Measurements from ENCODE around the gene CALM1.

The CALM1 gene

DNA sequence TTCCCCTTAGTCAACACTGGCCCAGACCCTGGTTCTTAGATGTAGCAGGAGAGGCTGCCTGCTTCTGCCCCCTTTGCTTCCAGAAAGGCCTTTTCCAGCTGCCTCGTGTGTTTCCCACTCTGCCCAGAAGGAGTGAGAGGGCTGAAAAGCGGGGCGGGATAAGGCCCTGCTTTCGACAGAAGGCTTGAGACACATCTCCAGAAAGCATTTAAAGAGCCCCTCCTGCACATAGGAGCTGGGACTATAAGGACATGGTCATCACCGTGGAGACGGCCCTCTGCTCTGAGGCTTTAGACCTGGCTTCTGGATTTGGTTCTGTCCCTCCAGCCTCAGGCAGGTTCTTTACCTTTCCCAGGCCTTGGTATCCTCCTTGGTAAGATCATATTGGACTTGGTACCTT is 11.9 kb downstream of the CALM1 start:
- no peak for DNase-seq (ENCODE audit: low read depth in 2 of 2)

GRCh38 chr14:90409209-90409730 is 12.4 kb downstream of the CALM1 start:
- DNase-seq (ENCODE audit: low read depth in 2 of 2) = peak; percentile 90

DNA sequence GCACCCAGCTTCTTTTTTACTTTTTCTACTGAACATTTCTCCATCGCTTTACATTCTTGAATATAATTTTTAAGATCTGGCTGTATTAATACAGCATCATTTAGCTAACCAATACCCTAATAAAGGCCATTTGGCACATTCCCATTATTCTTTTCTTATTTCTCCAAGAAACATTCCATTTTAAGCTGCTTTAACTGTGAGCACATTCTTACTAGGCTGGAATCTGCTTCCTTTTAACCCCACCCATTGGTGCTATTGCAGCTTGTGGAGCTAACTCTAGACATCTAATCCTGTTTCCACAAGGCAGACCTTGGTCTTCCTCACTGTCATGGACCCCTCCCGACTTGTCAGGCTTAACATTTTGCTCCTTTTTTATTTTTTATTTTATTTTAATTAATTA is 15.2 kb downstream of the CALM1 start:
- no peak for DNase-seq (ENCODE audit: low read depth in 2 of 2)

- no peak for DNase-seq (ENCODE audit: low read depth in 2 of 2)
Measured at GRCh38 chr14:90416720-90417119, 19.9 kb downstream of the CALM1 start.

GRCh38 chr14:90418053-90418452 is 21.2 kb downstream of the CALM1 start:
- DNase-seq (ENCODE audit: low read depth in 2 of 2) = no peak

- peak; percentile 86 to 88 for DNase-seq (ENCODE audit: low read depth in 2 of 2)
Measured at GRCh38 chr14:90419200-90419599, 22.4 kb downstream of the CALM1 start.

- no peak for DNase-seq (ENCODE audit: low read depth in 2 of 2)
Measured at GRCh38 chr14:90421001-90421631, 24.3 kb downstream of the CALM1 start.

- DNase-seq (ENCODE audit: low read depth in 2 of 2) = no peak
Measured at GRCh38 chr14:90421632-90422020, 24.8 kb downstream of the CALM1 start.

DNA sequence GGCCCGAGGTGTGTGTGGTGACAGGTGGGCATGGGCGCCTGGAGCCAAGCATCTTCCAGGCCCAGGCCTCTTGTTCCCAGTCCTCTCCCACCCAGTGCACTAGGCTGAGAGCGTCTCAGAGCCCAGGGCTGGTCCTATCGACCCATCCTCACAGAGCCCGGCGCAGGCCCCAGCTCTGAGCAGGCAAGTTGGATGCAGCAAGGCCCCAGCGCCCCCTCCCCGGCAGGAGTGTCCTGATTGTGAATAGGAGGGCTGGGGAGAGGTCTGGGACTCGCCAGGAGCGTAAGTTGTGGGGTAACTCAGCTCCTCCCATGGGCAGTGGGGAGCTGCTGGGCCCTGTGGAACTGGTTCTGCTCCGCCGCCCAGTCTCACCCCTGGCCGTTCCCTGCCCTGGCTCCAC is 26.3 kb downstream of the CALM1 start:
- no peak for DNase-seq (ENCODE audit: low read depth in 2 of 2)

- DNase-seq (ENCODE audit: low read depth in 2 of 2) = no peak
Measured at GRCh38 chr14:90424075-90424474, 27.2 kb downstream of the CALM1 start.

DNA sequence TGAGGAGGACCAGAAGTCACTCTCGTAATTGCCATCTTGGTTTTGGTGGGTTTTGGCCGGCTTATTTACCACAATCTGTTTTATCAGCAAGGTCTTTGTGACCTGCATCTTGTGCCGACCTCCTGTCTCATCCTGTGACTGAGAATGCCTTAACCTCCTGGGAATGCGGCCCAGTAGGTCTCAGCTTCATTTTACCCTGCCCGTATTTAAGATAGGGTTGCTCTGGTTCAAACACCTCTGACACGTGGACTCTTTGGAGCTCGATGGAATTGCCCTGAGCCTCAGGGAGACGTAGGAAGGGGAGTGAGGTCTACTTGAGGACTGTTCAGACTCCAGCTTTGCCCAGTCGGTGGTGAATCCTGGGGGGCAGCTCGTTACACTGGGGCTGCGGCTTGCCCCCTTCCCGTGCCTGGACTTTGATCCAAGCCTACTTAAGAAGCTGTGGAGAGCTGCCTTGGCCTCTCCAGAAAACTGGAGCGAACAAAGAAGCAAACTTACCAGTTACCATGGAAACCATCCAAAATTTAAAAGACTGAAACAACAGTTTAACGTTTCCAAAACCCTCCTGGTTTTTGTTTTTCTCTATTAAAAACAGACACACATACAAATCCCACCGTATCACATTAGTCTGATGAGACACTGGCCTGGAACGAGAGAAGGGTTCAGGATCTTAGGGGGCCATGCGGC is 28.0 kb downstream of the CALM1 start:
- DNase-seq (ENCODE audit: low read depth in 2 of 2) = no peak

DNA sequence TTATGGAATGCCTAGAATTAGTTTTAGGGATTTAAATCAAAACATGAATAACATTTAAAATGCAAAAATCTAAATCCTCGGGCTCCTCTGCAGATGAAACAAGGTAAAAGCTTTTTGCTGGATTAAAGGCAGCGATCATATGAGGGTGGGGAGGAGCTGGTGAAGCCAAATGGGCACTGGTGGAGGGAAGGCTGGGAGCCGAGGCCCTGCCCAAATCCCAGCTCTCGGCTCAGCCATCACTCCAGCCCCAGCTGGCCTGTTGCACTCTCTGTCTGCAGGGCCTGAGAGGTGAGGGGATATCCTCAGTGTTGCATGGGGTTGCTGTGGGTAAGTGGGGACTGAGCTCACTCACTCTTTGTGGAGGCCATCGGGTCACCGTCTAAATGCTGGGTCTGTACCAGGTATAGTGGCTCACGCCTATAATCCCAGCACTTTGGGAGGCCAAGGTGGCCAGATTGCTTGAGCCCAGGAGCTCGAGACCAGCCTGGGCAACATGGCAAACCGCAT is 28.6 kb downstream of the CALM1 start:
- no peak for DNase-seq (ENCODE audit: low read depth in 2 of 2)

DNA sequence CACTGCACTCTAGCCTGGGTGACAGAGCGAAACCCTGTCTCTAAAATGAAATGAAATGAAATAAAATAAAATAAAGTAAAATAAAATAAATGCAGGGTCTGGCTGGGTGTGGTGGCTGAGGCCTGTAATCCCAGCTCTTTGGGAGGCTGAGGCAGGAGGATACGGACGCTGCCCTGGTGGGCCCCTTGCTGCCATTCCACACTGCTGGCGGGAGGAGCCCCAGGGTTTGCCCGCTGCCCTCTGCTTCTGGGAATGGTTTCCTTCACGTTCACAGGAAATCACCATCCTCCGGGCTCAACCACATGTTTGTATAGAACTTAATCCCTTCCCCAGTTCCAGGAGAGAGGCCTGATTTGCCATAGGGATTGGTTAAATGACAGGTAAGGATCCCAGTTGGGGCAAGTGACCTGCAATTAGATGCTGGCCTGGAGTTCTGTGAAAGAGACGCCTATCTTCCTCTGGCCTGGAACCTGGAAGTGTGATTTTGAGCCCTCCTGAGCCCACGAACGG is 29.3 kb downstream of the CALM1 start:
- DNase-seq (ENCODE audit: low read depth in 2 of 2) = no peak

- no peak for DNase-seq (ENCODE audit: low read depth in 2 of 2)
Measured at GRCh38 chr14:90426663-90427062, 29.8 kb downstream of the CALM1 start.

- no peak for DNase-seq (ENCODE audit: low read depth in 2 of 2)
Measured at GRCh38 chr14:90427848-90428426, 31.1 kb downstream of the CALM1 start.

DNA sequence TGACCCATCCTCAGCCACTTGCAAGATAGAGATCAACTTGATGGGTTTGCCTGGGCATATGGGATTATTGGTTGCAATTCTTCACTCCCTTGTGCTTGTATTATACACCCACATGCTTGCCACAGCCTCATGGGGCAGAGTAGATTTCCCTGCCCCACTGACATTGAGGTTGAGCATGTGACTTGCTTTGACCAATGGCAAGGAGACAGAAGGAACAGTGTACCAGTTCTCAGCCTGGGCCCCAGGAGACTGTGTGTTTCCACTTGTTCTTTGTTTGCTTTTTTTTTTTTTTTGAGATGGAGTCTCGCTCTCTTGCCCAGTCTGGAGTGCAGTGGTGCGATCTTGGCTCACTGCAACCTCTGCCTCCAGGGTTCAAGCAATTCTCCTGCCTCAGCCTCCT is 31.8 kb downstream of the CALM1 start:
- no peak for DNase-seq (ENCODE audit: low read depth in 2 of 2)

DNA sequence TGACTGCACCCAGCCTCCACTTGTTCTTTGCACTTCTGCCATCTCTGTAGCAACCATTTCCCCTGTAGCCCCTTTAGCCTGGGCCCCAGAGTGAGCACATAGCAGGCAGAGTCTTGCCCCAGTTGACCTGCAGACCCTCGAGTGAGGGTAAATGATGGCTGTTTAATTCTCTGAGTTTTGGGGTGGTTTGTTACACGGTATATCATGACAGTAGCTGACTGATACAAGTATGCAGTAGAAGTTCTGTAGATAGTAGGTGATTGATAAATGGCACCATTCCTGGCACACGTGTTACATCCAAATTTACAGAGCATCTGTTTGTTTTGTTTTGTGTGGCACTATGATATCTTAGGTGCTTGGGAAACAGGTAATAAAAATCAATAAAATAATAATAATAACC is 32.4 kb downstream of the CALM1 start:
- DNase-seq (ENCODE audit: low read depth in 2 of 2) = no peak

DNA sequence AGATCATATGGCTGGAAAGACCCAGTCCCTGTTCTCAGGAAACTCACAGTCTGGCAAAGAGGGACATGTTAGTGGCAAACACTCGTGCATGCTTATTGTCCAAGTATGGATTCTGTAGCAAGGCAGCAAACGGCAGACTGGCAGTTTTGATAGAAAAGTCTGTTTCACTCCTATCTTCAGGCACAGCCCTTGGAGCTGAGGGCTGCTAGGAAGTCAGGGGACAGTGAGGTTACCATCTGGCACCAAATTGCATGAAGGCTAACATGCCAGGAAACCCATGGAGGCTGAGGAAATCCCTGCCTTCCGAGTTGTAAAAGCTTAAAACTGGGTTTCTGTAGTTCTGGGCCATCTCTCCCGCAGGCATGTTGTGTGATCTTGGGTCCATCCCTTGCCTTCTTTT is 32.9 kb downstream of the CALM1 start:
- no peak for DNase-seq (ENCODE audit: low read depth in 2 of 2)

DNA sequence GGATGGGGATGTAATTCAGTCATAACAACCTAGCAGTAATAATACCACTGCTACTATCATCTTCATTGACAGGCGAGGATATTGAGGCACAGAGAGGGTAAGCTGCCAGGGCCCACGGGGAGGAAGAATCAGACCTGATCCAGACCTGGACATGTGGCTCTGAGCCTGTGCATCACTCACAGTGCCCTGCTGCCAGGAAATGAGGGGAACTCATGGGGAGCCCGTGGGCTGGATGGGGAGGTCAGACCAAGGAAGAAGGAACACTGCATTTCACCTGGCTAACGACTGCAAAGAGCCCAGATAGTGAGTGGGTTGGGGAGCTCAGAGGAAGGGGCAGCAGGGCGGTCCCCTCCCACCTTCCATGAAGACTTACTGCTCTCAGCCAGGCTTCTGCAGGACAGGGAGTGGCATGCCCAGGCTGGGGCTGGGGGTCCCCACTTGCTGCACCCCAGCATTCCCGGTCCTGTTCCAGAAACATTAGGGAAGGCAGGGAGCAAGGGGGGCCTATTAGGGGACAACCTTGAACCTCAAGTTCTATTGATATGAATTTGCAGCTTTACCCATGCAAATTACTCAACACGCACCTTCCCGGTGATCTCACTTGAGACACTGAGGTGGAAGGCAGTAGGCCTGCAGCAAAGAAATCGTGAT is 37.7 kb downstream of the CALM1 start:
- no peak for DNase-seq (ENCODE audit: low read depth in 2 of 2)

DNA sequence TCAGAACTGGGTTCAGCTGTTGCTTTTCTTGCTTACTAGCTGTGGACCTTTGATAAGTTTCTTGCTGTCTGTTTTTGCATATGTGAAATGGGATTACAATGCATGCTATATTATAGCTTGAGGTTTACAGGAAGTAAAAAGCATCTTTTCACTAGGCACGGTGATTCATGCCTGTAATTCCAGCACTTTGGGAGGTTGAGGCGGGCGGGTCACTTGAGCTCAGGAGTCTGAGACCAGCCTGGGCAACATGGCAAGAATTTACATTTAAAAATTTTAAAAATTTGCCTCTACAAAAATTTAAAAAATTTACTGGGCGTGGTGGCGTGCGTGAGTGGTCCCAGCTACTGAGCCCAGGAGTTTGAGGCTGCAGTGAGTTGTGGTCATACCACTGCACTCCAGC is 42.0 kb downstream of the CALM1 start:
- DNase-seq (ENCODE audit: low read depth in 2 of 2) = no peak

DNA sequence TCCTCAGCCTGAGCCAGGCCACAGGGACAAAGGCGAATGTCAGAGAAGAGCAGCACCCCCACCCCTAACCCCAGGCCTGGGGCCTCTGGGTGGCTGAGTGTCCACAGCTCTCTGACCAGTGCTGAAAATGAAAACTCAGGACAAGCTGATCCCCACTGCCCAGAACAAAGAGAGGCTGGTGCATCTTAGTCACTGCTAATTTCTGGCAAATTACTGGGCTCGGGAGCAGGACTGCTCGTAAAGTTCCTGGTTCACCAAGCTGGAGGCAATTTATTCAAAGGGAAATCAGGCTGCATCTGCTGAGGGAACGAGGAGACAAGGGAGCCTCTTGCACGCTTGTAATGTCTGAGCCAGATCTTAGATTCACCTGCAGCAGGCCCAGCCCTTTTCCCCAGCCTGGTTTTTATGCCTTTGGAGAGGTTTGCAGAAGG is 43.2 kb downstream of the CALM1 start:
- no peak for DNase-seq (ENCODE audit: low read depth in 2 of 2)

DNA sequence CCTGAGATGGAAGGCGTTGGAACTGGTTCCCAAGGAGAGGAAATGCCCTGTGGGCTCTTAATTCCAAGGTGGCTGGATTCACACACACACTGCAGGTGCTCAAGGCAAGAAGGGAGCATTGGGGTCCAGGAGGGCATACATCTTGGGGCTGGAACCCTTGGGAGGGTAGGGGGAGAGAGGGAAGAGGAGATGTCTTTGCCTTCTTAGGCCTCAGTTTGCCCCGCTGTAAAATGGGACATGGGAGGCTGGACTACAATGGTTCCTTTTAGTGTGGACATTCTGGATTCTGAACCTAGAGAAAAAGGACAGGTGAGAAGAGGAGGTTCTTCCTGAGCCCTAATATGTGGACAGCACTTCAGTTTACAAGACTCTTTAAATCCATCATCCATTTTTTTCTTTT is 43.8 kb downstream of the CALM1 start:
- no peak for DNase-seq (ENCODE audit: low read depth in 2 of 2)

Measured in fibroblast of skin of left quadriceps (primary cell).